Endothelial cell (in vitro differentiated cells): ENCODE results near the gene MMP24. TPM values are rescaled to one million over a fixed set of nuclear protein-coding genes. Genes with fewer than 3 reads are reported as not detected.
A peak's percentile ranks its signal among the peaks of the same experiment; 100 is the strongest.
"Not testable (repeated sequence)": the region's sequence is repeated elsewhere in the genome, so short reads cannot be mapped to it uniquely, and the experiment has no call there.

Experiments used
- DNase-seq: peaks from one replicate; pipeline ENCODE4 v3.0.0; 2021; ENCODE audit warnings: low spot score
- H3K27ac Mint-ChIP-seq: one replicate; pipeline ENCODE4 v1.8.0; 2021; ENCODE audit warnings: mixed read lengths, inconsistent platforms; ENCODE audit not compliant: unreplicated experiment
- H3K27me3 Mint-ChIP-seq: one replicate; pipeline ENCODE4 v1.8.0; 2021; ENCODE audit warnings: mild to moderate bottlenecking, moderate library complexity, mixed read lengths, inconsistent platforms; ENCODE audit not compliant: unreplicated experiment
- H3K36me3 Mint-ChIP-seq: one replicate; pipeline ENCODE4 v1.8.0; 2021; ENCODE audit warnings: mild to moderate bottlenecking, low read depth, mixed read lengths, inconsistent platforms; ENCODE audit not compliant: unreplicated experiment
- H3K4me1 Mint-ChIP-seq: one replicate; pipeline ENCODE4 v1.8.0; 2021; ENCODE audit warnings: mild to moderate bottlenecking, mixed read lengths, inconsistent platforms; ENCODE audit not compliant: unreplicated experiment
- H3K4me3 Mint-ChIP-seq: one replicate; pipeline ENCODE4 v1.8.0; 2021; ENCODE audit warnings: mild to moderate bottlenecking, mixed read lengths, inconsistent platforms; ENCODE audit not compliant: unreplicated experiment
- H3K9me3 Mint-ChIP-seq: one replicate; pipeline ENCODE4 v1.8.0; 2021; ENCODE audit warnings: mixed read lengths, inconsistent platforms; ENCODE audit not compliant: unreplicated experiment
- total RNA-seq: library from RNA; stranded (reverse); fragmentation: NEBNext Ultra II Directional; extraction: Animal tissue kit (Norgen Biotek cat#: 25700); gene quantifications from one replicate; pipeline ENCODE4 v1.2.1, GENCODE V29; 2021; ENCODE audit not compliant: unreplicated experiment
- TF ChIP-seq, protein P1 (sequence below): fragments of 200-600 bp; sonication (generic); IDR thresholded peaks from one replicate; pipeline ENCODE4 v1.5.0; 2021; ENCODE audit warnings: antibody characterized with exemption; ENCODE audit not compliant: unreplicated experiment

Gene MMP24
- total RNA-seq, 1 donor from 2014 or later = 9.1 TPM

DNA sequence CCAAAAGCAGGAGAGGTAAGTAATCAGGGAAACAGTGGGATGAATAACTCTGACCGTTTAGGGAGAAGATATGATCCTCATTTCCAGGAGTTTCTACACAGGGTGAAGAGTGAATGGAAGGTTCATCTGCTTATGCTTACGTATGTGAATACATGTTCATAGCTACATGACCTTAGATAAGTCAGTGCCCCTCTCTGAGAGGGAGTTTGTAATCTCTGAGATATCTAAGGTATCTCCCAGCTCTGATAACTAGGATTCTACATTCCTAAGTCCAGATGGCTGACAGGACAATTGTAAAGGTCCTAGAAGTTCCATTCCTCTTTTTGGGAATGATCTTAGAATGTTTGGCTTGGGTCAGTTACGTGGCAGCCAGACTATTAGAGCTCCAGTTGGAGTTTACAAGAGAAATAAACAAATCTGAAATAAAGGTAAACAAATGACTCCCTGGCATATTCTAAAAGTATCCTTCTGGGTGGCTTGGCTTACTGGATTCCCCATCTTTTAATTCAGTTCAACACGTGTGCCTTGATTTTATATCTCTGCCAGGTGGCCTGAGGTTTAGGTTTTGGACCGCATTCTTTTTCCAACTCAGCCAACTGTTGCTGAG is 38.8 kb upstream of the MMP24 start:
- TF ChIP-seq, protein P1, sequence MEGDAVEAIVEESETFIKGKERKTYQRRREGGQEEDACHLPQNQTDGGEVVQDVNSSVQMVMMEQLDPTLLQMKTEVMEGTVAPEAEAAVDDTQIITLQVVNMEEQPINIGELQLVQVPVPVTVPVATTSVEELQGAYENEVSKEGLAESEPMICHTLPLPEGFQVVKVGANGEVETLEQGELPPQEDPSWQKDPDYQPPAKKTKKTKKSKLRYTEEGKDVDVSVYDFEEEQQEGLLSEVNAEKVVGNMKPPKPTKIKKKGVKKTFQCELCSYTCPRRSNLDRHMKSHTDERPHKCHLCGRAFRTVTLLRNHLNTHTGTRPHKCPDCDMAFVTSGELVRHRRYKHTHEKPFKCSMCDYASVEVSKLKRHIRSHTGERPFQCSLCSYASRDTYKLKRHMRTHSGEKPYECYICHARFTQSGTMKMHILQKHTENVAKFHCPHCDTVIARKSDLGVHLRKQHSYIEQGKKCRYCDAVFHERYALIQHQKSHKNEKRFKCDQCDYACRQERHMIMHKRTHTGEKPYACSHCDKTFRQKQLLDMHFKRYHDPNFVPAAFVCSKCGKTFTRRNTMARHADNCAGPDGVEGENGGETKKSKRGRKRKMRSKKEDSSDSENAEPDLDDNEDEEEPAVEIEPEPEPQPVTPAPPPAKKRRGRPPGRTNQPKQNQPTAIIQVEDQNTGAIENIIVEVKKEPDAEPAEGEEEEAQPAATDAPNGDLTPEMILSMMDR = no peak
- Mint-ChIP-seq H3K4me1 (peaks cover 28% of the 10 kb centered on the region), H3K27ac (no peak overlapping the region), H3K4me3 (no peak overlapping the region), H3K9me3 (no peaks in the 10 kb centered on the region), H3K36me3 (peaks cover 26% of the 10 kb centered on the region), H3K27me3 (no peaks in the 10 kb centered on the region)
- DNase-seq = no peak

DNA sequence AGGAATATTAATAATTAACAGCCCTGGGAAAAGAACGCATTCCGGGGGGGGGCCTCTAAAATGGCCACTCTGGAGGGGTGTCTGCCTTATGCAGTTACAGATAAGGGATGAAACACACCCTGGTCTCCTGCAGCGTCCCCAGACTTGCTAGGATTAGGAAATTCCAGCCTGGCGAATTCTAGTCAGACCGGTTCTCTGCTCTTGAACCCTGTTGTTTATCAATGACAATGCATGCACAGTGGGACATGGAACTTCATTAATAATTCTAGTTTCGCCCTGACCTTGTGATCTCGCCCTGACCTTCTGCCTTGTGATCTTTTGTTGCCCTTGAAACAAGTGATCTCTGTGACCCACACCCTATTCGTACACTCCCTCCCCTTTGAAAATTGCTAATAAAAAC is 37.3 kb upstream of the MMP24 start:
- H3K27me3 Mint-ChIP-seq, H3K4me3 Mint-ChIP-seq, H3K27ac Mint-ChIP-seq, DNase-seq, H3K9me3 Mint-ChIP-seq: not testable (repeated sequence)
- Mint-ChIP-seq H3K36me3 (peaks cover 19% of the 10 kb centered on the region), H3K4me1 (peaks cover 32% of the 10 kb centered on the region)

DNA sequence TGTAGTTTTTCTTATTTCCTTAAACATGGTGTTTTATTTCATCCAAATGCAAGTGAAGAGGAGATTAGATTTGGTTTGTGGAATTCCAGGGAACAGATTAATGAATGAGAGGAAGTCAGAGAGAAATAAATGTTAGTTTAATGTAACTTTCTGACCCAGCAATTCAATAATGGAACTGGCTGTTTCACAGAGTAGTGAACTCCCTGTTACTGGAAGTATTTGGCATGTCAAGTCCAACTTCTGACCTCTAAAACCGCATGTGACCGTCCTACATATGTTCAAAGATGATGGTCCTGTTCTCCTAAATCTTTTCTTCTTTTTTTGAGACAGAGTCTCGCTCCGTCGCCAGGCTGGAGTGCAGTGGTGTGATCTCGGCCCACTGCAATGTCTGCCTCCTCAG is 35.9 kb upstream of the MMP24 start:
- Mint-ChIP-seq H3K36me3 (peaks cover 19% of the 10 kb centered on the region), H3K9me3 (peaks cover 5% of the 10 kb centered on the region), H3K27me3 (peaks cover 2% of the 10 kb centered on the region), H3K27ac (no peak overlapping the region), H3K4me3 (no peak overlapping the region), H3K4me1 (peaks cover 32% of the 10 kb centered on the region)
- TF ChIP-seq, protein P1 = no peak
- DNase-seq = no peak

DNA sequence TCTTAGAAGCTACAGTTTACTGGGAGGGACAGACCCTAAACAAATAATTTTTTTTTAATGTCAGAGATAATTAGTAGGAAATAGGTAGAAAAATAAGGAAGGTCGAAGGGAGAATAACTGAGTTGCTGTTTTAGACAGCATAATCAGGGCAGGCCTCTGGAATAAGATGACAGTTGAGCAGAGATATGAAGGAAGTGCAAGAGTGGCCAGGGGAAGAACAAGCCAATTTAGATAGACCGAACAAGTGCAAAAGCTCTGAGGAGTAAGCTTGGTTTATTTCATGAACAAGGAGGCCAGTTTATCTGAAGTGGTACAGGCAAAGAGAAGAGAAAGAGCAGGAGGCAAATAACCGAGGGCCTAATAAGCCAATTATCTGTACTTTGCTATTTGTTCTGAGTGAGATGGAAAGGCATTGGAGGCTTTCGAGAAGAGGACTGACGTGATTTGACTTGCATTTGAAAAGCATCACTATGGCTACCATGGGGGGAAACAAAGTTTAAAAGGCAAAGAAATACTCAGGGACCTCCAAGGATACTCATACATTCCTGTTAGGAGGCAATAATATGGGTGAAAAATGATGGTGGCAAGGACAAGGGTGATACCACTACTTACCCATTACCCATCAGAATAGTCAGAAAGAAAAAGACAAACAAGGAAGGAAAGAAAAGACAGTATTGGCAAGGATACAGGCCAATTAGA is 34.9 kb upstream of the MMP24 start:
- peaks cover 32% of the 10 kb centered on the region for H3K4me1 Mint-ChIP-seq
- TF ChIP-seq, protein P1 = no peak
- peaks cover 2% of the 10 kb centered on the region for H3K27me3 Mint-ChIP-seq
- peaks cover 10% of the 10 kb centered on the region for H3K9me3 Mint-ChIP-seq
- peak overlapping the region; percentile 77 for H3K27ac Mint-ChIP-seq
- no peak for DNase-seq
- H3K4me3 Mint-ChIP-seq = no peak overlapping the region
- peaks cover 18% of the 10 kb centered on the region for H3K36me3 Mint-ChIP-seq

DNA sequence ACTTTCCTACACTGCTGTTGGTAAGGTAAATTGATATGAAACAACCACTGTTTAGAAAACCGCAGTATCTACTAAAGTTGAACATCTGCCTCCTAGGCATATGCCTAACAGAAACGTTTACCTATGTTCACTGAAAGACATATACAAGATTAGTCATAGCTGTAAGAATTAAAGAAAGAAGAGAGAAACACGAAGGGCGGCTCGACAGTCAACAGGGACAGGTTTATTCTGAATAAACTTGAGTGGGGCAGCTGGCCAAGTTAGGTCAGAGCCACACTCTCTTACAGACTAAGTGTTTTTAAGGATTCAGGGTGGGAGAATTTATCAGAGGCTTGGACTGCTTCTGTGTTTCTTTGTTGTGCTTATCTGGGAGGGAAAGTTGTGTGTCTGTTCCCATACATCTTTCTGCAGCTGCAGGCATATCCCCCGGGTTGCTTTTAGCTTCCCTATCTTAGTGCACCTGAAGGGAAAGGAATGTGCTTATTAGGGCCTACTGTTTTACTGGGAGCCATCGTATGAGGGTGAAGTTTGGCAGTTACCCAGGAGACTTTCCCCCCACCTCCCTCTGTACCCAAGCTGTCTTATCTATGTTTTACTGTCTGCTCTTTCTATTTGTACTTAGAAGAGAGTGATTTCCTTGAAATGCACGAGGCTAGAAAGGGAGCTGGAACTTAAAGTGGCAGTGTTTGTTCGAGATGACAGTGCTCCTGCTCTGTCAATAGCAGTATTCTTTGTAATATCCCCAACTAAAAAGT is 34.2 kb upstream of the MMP24 start:
- peaks cover 32% of the 10 kb centered on the region for H3K4me1 Mint-ChIP-seq
- no peak overlapping the region for H3K4me3 Mint-ChIP-seq
- H3K36me3 Mint-ChIP-seq = peaks cover 23% of the 10 kb centered on the region
- peak overlapping the region; percentile 77 for H3K27ac Mint-ChIP-seq
- peaks cover 2% of the 10 kb centered on the region for H3K27me3 Mint-ChIP-seq
- H3K9me3 Mint-ChIP-seq = peaks cover 14% of the 10 kb centered on the region
- TF ChIP-seq, protein P1 = no peak
- no peak for DNase-seq

DNA sequence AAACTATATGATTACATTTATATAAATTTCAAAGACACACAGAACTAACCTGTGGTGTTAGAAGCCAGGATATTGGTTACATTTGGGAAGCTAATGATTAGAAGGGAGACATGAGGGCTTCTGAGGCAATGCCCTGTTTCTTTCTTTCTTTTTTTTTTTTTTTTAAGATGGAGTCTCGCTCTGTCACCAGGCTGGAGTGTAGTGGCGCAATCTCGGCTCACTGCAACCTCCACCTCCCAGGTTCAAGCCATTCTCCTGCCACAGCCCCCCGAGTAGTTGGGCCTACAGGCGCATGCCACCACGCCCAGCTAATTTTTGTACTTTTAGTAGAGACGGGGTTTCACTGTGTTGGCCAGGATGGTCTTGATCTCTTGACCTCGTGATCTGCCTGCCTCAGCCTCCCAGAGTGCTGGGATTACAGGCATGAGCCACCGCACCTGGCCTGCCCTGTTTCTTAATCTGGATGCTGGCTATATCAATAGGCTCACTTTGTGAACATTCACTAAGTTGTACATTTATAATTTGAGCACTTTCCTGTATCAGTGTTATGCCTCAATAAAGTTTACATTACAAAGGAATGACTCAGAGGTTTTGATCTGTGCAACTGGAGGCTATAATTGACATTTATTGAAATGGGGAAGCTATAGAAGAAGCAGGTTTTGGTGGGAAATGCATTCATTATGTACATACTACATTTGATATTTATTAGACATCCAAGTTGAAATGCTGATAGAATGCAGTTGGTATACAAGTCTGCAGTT is 33.3 kb upstream of the MMP24 start:
- not testable (repeated sequence) for H3K27me3 Mint-ChIP-seq, DNase-seq, H3K4me3 Mint-ChIP-seq, H3K27ac Mint-ChIP-seq
- H3K4me1 Mint-ChIP-seq = peaks cover 32% of the 10 kb centered on the region
- peaks cover 19% of the 10 kb centered on the region for H3K36me3 Mint-ChIP-seq
- H3K9me3 Mint-ChIP-seq = peaks cover 15% of the 10 kb centered on the region
